Skeletal muscle satellite cell (primary cell): Measurements from ENCODE around the gene NSD1.

ENCODE experiments used
- H3K27me3 ChIP-seq: 2 replicates; pipeline ENCODE4 v1.7.0; 2013; ENCODE audit warnings: low read length; ENCODE audit not compliant: control insufficient read depth, insufficient read depth
- H3K36me3 ChIP-seq: 2 replicates; pipeline ENCODE4 v1.7.0; 2013; ENCODE audit warnings: mild to moderate bottlenecking, control low read depth, low read length; ENCODE audit not compliant: insufficient read depth
- H3K4me1 ChIP-seq: 2 replicates; pipeline ENCODE4 v1.7.0; 2013; ENCODE audit warnings: low read length; ENCODE audit not compliant: control insufficient read depth, insufficient read depth
- H3K4me2 ChIP-seq: 2 replicates; pipeline ENCODE4 v1.7.0; 2013; ENCODE audit warnings: mild to moderate bottlenecking, low read length
- H3K4me3 ChIP-seq: 2 replicates; pipeline ENCODE4 v1.7.0; 2013; ENCODE audit warnings: low read length
- H3K9ac ChIP-seq: 2 replicates; pipeline ENCODE4 v1.7.0; 2013; ENCODE audit warnings: mild to moderate bottlenecking, low read depth, low read length, moderate library complexity
- H3K9me3 ChIP-seq: replicated peaks from 2 replicates; pipeline ENCODE4 v1.7.0; 2013; ENCODE audit warnings: mild to moderate bottlenecking, control low read depth, low read length

The NSD1 gene

GRCh38 chr5:177310757-177311391 is 177.3 kb downstream of the NSD1 start:
- Histone ChIP-seq H3K4me2 (peak overlapping the region; percentile 100), H3K4me1 (peaks cover 34% of the 10 kb centered on the region), H3K36me3 (peaks cover 18% of the 10 kb centered on the region), H3K9me3 (no peaks in the 10 kb centered on the region), H3K9ac (peak overlapping the region; percentile 81), H3K27me3 (no peaks in the 10 kb centered on the region), H3K4me3 (peak overlapping the region; percentile 87)

- Histone ChIP-seq H3K9me3 (no peaks in the 10 kb centered on the region), H3K4me1 (peaks cover 30% of the 10 kb centered on the region), H3K9ac (peak overlapping the region; percentile 81), H3K4me2 (peak overlapping the region; percentile 100), H3K4me3 (peak overlapping the region; percentile 87), H3K27me3 (no peaks in the 10 kb centered on the region), H3K36me3 (peaks cover 14% of the 10 kb centered on the region)
These were observed 177.8 kb downstream of the NSD1 start for GRCh38 chr5:177311392-177311722.

- peak within 1 kb of the TSS; percentile 100 for H3K4me2 ChIP-seq
- peaks cover 30% of the 10 kb centered on the region for H3K4me1 ChIP-seq
- peak within 1 kb of the TSS; percentile 81 for H3K9ac ChIP-seq
These were observed 178.4 kb downstream of the NSD1 start, which contains the start of gene MXD3 for GRCh38 chr5:177311723-177312648. MXD3 (minus strand) TSS chr5:177311898; CDS start chr5:177311830, 68 bp downstream.

GRCh38 chr5:177312649-177313181 is 179.1 kb downstream of the NSD1 start:
- peak overlapping the region; percentile 100 for H3K4me2 ChIP-seq
- H3K27me3 ChIP-seq, result no peaks in the 10 kb centered on the region
- peak overlapping the region; percentile 59 for H3K9ac ChIP-seq
- peak overlapping the region; percentile 65 for H3K4me3 ChIP-seq
- peaks cover 5% of the 10 kb centered on the region for H3K36me3 ChIP-seq
- peaks cover 30% of the 10 kb centered on the region for H3K4me1 ChIP-seq
- no peaks in the 10 kb centered on the region for H3K9me3 ChIP-seq

More at GRCh38 chr5:177311723-177312648, 178.4 kb downstream of the NSD1 start, which contains the start of gene MXD3:
- Histone ChIP-seq H3K4me3 (peak within 1 kb of the TSS; percentile 87), H3K9me3 (no peaks in the 10 kb centered on the region), H3K27me3 (no peaks in the 10 kb centered on the region), H3K36me3 (peaks cover 8% of the 10 kb centered on the region)

- H3K4me2 ChIP-seq, result no peak overlapping the region
- no peaks in the 10 kb centered on the region for H3K9me3 ChIP-seq
- no peak overlapping the region for H3K9ac ChIP-seq
- H3K36me3 ChIP-seq, result peaks cover 5% of the 10 kb centered on the region
- H3K4me3 ChIP-seq, result no peak overlapping the region
- peaks cover 30% of the 10 kb centered on the region for H3K4me1 ChIP-seq
- no peaks in the 10 kb centered on the region for H3K27me3 ChIP-seq
These were observed 180.1 kb downstream of the NSD1 start for GRCh38 chr5:177313561-177314259.

GRCh38 chr5:177314376-177315342 is 181.1 kb downstream of the NSD1 start:
- Histone ChIP-seq H3K36me3 (peaks cover 5% of the 10 kb centered on the region), H3K4me2 (no peak overlapping the region), H3K9ac (no peak overlapping the region), H3K27me3 (no peaks in the 10 kb centered on the region), H3K4me3 (no peak overlapping the region), H3K9me3 (no peaks in the 10 kb centered on the region), H3K4me1 (peaks cover 26% of the 10 kb centered on the region)

- H3K9ac ChIP-seq, result no peak overlapping the region
- no peak overlapping the region for H3K4me3 ChIP-seq
- peaks cover 19% of the 10 kb centered on the region for H3K4me1 ChIP-seq
- H3K36me3 ChIP-seq, result peaks cover 5% of the 10 kb centered on the region
- no peak overlapping the region for H3K4me2 ChIP-seq
- no peaks in the 10 kb centered on the region for H3K27me3 ChIP-seq
- H3K9me3 ChIP-seq, result no peaks in the 10 kb centered on the region
These were observed 181.8 kb downstream of the NSD1 start for GRCh38 chr5:177315411-177315810.

- Histone ChIP-seq H3K4me1 (peaks cover 13% of the 10 kb centered on the region), H3K9me3 (no peaks in the 10 kb centered on the region), H3K4me3 (no peak overlapping the region), H3K36me3 (peaks cover 5% of the 10 kb centered on the region), H3K27me3 (no peaks in the 10 kb centered on the region), H3K9ac (no peak overlapping the region), H3K4me2 (no peak overlapping the region)
These were observed 182.4 kb downstream of the NSD1 start for GRCh38 chr5:177316005-177316404.

- peaks cover 1% of the 10 kb centered on the region for H3K4me1 ChIP-seq
- H3K9me3 ChIP-seq, result no peaks in the 10 kb centered on the region
- H3K27me3 ChIP-seq, result no peaks in the 10 kb centered on the region
- H3K36me3 ChIP-seq, result peaks cover 5% of the 10 kb centered on the region
- H3K4me3 ChIP-seq, result no peak overlapping the region
- no peak overlapping the region for H3K4me2 ChIP-seq
- H3K9ac ChIP-seq, result no peak overlapping the region
These were observed 184.4 kb downstream of the NSD1 start for GRCh38 chr5:177317959-177318377.

GRCh38 chr5:177319913-177320588 is 186.5 kb downstream of the NSD1 start:
- Histone ChIP-seq H3K4me1 (no peaks in the 10 kb centered on the region), H3K27me3 (no peaks in the 10 kb centered on the region), H3K9me3 (no peaks in the 10 kb centered on the region), H3K4me2 (no peak overlapping the region), H3K4me3 (no peak overlapping the region), H3K9ac (no peak overlapping the region), H3K36me3 (peaks cover 5% of the 10 kb centered on the region)
